Panc1 (cell line): ENCODE results near the gene IFRD1. TPM values are rescaled to one million over a fixed set of nuclear protein-coding genes. Genes with fewer than 3 reads are reported as not detected.

Experiments
- ATAC-seq: fragments of 200-7000 bp; cut with Tn5 transposase; 2 replicates; pipeline ENCODE4 v1.9.1; 2020; ENCODE audit warnings: mild to moderate bottlenecking, moderate library complexity
- BruUV-seq: library from RNA; stranded (reverse); fragments of 400-500 nt; replicated peaks from 2 replicates; lab custom pipeline; 2021; lab: Mats Ljungman, UMichigan
- CTCF ChIA-PET: fragments of 300-600 bp; sonication (Branson Sonifier 250); formaldehyde crosslinking; loops from one replicate; lab custom pipeline; 2022; ENCODE audit warnings: antibody characterized with exemption; lab: Charles Lee
- POLR2A ChIA-PET: fragments of 300-600 bp; sonication (Branson Sonifier 250); formaldehyde crosslinking; loops from one replicate; lab custom pipeline; 2022; ENCODE audit warnings: antibody characterized with exemption; lab: Charles Lee
- DNase-seq: peaks from one replicate; pipeline ENCODE4 v3.0.0-alpha.2; 2010; ENCODE audit warnings: low read depth, low spot score
- H3K27ac ChIP-seq: 2 replicates; pipeline ENCODE4 v1.5.1; 2011; ENCODE audit warnings: mild to moderate bottlenecking, low read length, inconsistent platforms
- H3K27me3 ChIP-seq: fragments of 200-500 bp; sonication (Bioruptor generic); 2 replicates; pipeline ENCODE4 v1.6.0; 2014; ENCODE audit warnings: low read length, inconsistent platforms; ENCODE audit not compliant: control insufficient read depth, insufficient read depth
- H3K36me3 ChIP-seq: fragments of 200-500 bp; sonication (Bioruptor generic); 2 replicates; pipeline ENCODE4 v1.5.1; 2014; ENCODE audit warnings: inconsistent platforms, mild to moderate bottlenecking, low read length, moderate library complexity; ENCODE audit not compliant: control insufficient read depth, insufficient read depth
- H3K4me1 ChIP-seq: 2 replicates; pipeline ENCODE4 v1.5.1; 2011; ENCODE audit warnings: inconsistent platforms, mild to moderate bottlenecking, low read length, moderate library complexity; ENCODE audit not compliant: control insufficient read depth, insufficient read depth
- H3K4me3 ChIP-seq, 2 experiments: 2 replicates each; pipeline ENCODE4 v1.5.1; 2011 to 2012; ENCODE audit warnings: low read depth in 2 of 2, low read length in 2 of 2, mild to moderate bottlenecking in 2 of 2, inconsistent platforms in 1 of 2, moderate library complexity in 1 of 2
- H3K9me3 ChIP-seq: fragments of 200-500 bp; sonication (Bioruptor generic); 2 replicates; pipeline ENCODE4 v1.5.1; 2014; ENCODE audit warnings: low read depth, mild to moderate bottlenecking, inconsistent platforms, low read length, moderate library complexity; ENCODE audit not compliant: control insufficient read depth, insufficient read depth
- POLR2AphosphoS5 ChIP-seq: IDR thresholded peaks from 2 replicates; pipeline ENCODE4 v1.6.1; 2012; ENCODE audit warnings: mild to moderate bottlenecking, low read depth, low read length, moderate library complexity
- SIN3A ChIP-seq: IDR thresholded peaks from 2 replicates; pipeline ENCODE4 v1.6.1; 2012; ENCODE audit warnings: low read depth, mild to moderate bottlenecking, low read length, moderate library complexity, borderline replicate concordance; ENCODE audit not compliant: insufficient read depth
- TCF7L2 ChIP-seq: IDR thresholded peaks from 2 replicates; pipeline ENCODE4 v1.6.1; 2011; ENCODE audit warnings: mild to moderate bottlenecking, low read depth, low read length, inconsistent platforms
- in situ Hi-C: cut with HindIII; loops from 2 replicates; pipeline ENCODE4 v1.10.0; 2016; ENCODE audit warnings: low sequenced_read_pairs, low pct_unique_long_range_greater_than_20kb
- intact Hi-C: fragments of 100-400 bp; cut with micrococcal nuclease; formaldehyde crosslinking; loops from one replicate; pipeline ENCODE4 v1.10.0; 2022; ENCODE audit not compliant: unreplicated experiment
- total RNA-seq: library from RNA; stranded (reverse); gene quantifications from one replicate; pipeline ENCODE4 v1.2.1, GENCODE V29; 2021; ENCODE audit not compliant: unreplicated experiment
- TF ChIP-seq, protein P1 (sequence below), 2 experiments: IDR thresholded peaks; 2 replicates each; pipeline ENCODE4 v1.6.1; 2011 to 2012; ENCODE audit warnings: low read depth in 2 of 2, control low read depth in 1 of 2, low read length in 1 of 2, mild to moderate bottlenecking in 1 of 2, moderate library complexity in 1 of 2; ENCODE audit not compliant: insufficient read depth in 1 of 2
- TF ChIP-seq, protein P2 (sequence below): fragments of 450-650 bp; IDR thresholded peaks from 2 replicates; pipeline ENCODE4 v1.5.1; 2017; ENCODE audit warnings: mild to moderate bottlenecking

IFRD1 gene
- total RNA-seq, 1 experiment from 2014 or later: 54.3 TPM

DNA sequence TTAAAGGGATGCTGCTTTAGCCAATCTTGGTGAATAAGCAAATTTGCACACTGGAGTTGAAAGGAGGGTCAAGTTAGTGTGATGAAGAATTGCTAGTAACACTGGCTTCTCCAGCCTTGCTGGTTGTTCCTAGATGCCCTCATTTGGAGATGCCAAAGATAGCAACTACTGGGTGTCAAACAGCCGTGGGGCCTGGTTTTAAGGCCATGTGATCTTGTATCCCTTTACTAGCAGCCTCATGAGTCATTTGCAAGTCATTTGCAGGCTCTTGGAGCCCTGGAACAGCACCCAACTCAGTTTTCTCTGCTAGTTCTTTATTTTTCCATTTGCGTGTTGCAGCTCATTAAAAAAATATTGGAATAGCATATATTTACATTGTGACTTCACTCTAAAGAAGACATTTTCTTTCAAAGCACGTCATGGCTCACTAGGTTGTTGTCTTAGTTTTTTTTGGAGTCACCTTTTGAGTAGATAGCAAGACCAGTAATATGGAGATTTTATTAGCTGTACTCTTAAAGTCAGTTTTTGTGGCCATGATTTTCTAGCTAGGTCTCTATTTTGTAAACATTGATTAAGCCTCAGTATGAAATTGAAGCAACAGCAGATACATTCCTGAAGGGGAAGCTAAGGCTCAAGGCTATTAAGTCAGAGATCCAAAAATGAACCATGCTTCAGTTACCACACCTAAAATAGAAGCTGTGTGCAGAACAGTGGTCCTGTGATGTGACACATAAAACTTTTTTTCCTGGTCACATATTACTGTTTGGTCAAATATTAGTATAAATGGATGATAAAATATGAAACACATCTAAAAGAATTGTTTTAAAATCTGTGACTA is 31.8 kb downstream of the IFRD1 start:
- Histone ChIP-seq H3K4me3 (no peak overlapping the region), H3K4me1 (peaks cover 39% of the 10 kb centered on the region), H3K27me3 (no peaks in the 10 kb centered on the region), H3K9me3 (no peaks in the 10 kb centered on the region), H3K36me3 (no peaks in the 10 kb centered on the region), H3K27ac (peak overlapping the region; percentile 29)
- POLR2A ChIA-PET: no interaction called here
- ATAC-seq (peak; percentile 86), DNase-seq (peak; percentile 96)
- intact Hi-C loops: no loop called here
- no TSS peak for BruUV-seq
- TF ChIP-seq, protein P1, sequence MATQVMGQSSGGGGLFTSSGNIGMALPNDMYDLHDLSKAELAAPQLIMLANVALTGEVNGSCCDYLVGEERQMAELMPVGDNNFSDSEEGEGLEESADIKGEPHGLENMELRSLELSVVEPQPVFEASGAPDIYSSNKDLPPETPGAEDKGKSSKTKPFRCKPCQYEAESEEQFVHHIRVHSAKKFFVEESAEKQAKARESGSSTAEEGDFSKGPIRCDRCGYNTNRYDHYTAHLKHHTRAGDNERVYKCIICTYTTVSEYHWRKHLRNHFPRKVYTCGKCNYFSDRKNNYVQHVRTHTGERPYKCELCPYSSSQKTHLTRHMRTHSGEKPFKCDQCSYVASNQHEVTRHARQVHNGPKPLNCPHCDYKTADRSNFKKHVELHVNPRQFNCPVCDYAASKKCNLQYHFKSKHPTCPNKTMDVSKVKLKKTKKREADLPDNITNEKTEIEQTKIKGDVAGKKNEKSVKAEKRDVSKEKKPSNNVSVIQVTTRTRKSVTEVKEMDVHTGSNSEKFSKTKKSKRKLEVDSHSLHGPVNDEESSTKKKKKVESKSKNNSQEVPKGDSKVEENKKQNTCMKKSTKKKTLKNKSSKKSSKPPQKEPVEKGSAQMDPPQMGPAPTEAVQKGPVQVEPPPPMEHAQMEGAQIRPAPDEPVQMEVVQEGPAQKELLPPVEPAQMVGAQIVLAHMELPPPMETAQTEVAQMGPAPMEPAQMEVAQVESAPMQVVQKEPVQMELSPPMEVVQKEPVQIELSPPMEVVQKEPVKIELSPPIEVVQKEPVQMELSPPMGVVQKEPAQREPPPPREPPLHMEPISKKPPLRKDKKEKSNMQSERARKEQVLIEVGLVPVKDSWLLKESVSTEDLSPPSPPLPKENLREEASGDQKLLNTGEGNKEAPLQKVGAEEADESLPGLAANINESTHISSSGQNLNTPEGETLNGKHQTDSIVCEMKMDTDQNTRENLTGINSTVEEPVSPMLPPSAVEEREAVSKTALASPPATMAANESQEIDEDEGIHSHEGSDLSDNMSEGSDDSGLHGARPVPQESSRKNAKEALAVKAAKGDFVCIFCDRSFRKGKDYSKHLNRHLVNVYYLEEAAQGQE (IDR thresholded peaks at IDR 0.05; ENCODE audit: insufficient read depth in 1 of 2, low read depth in 2 of 2, low read length in 1 of 2): no peak
- CTCF ChIA-PET: interaction anchor here (0.6 kb wide), 1 partner anchor 729 kb away, joined by 3 read pairs; no protein-coding TSS in a partner anchor
- in situ Hi-C loops: no loop called here

DNA sequence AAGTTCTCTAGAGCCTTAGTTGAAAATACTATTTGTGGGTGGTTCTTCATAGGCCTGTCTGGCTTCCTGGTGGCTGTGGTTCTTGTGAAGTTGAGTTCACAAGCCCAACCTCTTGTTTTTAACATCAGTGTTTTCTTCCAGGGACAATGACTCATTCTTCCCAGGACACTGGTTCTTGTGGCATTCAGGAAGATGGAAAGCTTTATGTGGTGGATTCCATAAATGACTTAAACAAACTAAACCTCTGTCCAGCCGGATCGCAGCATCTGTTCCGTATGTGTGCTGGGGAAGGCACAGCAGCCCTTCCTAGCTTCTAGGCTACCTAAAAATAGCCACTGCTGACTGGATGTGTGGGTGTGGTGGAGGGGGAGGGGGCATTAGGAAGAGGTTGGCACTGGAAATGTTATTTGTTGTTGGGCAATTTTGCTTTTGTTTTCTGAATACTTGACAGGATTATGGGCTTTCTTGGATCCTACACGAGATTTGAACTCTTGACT is 34.5 kb downstream of the IFRD1 start:
- no peaks in the 10 kb centered on the region for H3K9me3 ChIP-seq
- ChIA-PET POLR2A (no interaction called here), CTCF (no interaction called here)
- ATAC-seq: peak; percentile 39
- DNase-seq: peak; percentile 77
- in situ Hi-C loops: no loop called here
- intact Hi-C loops: no loop called here
- no peaks in the 10 kb centered on the region for H3K27me3 ChIP-seq
- peaks cover 39% of the 10 kb centered on the region for H3K4me1 ChIP-seq
- H3K36me3 ChIP-seq: no peaks in the 10 kb centered on the region
- BruUV-seq: no TSS peak
- no peak overlapping the region for H3K4me3 ChIP-seq
- peak overlapping the region; percentile 39 for H3K27ac ChIP-seq
- TF ChIP-seq, protein P2, sequence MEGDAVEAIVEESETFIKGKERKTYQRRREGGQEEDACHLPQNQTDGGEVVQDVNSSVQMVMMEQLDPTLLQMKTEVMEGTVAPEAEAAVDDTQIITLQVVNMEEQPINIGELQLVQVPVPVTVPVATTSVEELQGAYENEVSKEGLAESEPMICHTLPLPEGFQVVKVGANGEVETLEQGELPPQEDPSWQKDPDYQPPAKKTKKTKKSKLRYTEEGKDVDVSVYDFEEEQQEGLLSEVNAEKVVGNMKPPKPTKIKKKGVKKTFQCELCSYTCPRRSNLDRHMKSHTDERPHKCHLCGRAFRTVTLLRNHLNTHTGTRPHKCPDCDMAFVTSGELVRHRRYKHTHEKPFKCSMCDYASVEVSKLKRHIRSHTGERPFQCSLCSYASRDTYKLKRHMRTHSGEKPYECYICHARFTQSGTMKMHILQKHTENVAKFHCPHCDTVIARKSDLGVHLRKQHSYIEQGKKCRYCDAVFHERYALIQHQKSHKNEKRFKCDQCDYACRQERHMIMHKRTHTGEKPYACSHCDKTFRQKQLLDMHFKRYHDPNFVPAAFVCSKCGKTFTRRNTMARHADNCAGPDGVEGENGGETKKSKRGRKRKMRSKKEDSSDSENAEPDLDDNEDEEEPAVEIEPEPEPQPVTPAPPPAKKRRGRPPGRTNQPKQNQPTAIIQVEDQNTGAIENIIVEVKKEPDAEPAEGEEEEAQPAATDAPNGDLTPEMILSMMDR: no peak
- TF ChIP-seq, protein P1 (IDR thresholded peaks at IDR 0.05; ENCODE audit: insufficient read depth in 1 of 2, low read depth in 2 of 2, low read length in 1 of 2): no peak
- TF ChIP-seq TCF7L2 (no peak), POLR2AphosphoS5 (no peak), SIN3A (no peak)
